Ishikawa (cell line): ENCODE results near the gene CPEB3.

Source experiments
- CEBPB ChIP-seq: IDR thresholded peaks from 2 replicates; pipeline ENCODE4 v1.6.1; 2012
- CREB1 ChIP-seq: IDR thresholded peaks from 2 replicates; pipeline ENCODE4 v1.6.1; 2012; ENCODE audit warnings: low read depth
- EGR1 ChIP-seq: IDR thresholded peaks from 2 replicates; pipeline ENCODE4 v1.6.1; 2012
- EP300 ChIP-seq: IDR thresholded peaks from 2 replicates; pipeline ENCODE4 v1.6.1; 2012; ENCODE audit warnings: borderline replicate concordance
- FOXM1 ChIP-seq: IDR thresholded peaks from 2 replicates; pipeline ENCODE4 v1.6.1; 2012; ENCODE audit warnings: low read depth, borderline replicate concordance
- NFIC ChIP-seq: IDR thresholded peaks from 2 replicates; pipeline ENCODE4 v1.6.1; 2012
- RAD21 ChIP-seq: IDR thresholded peaks from 2 replicates; pipeline ENCODE4 v1.6.1; 2012; ENCODE audit warnings: low read depth
- TAF1 ChIP-seq: IDR thresholded peaks from 2 replicates; pipeline ENCODE4 v1.6.1; 2012; ENCODE audit warnings: low read depth, mild to moderate bottlenecking
- TCF12 ChIP-seq: IDR thresholded peaks from 2 replicates; pipeline ENCODE4 v1.6.1; 2012; ENCODE audit warnings: low read depth
- TEAD4 ChIP-seq: IDR thresholded peaks from 2 replicates; pipeline ENCODE4 v1.6.1; 2012
- YY1 ChIP-seq: IDR thresholded peaks from 2 replicates; pipeline ENCODE4 v1.6.1; 2012; ENCODE audit warnings: low read depth
- ZBTB7A ChIP-seq: IDR thresholded peaks from 2 replicates; pipeline ENCODE4 v1.6.1; 2012; ENCODE audit warnings: low read depth
- TF ChIP-seq, protein P1 (sequence below): IDR thresholded peaks from 2 replicates; pipeline ENCODE4 v1.6.1; 2012
- TF ChIP-seq, protein P2 (sequence below): IDR thresholded peaks from 2 replicates; pipeline ENCODE4 v1.6.1; 2012; ENCODE audit warnings: low read depth, mild to moderate bottlenecking
- TF ChIP-seq, protein P3 (sequence below): IDR thresholded peaks from 2 replicates; pipeline ENCODE4 v1.6.1; 2012

CPEB3 gene

DNA sequence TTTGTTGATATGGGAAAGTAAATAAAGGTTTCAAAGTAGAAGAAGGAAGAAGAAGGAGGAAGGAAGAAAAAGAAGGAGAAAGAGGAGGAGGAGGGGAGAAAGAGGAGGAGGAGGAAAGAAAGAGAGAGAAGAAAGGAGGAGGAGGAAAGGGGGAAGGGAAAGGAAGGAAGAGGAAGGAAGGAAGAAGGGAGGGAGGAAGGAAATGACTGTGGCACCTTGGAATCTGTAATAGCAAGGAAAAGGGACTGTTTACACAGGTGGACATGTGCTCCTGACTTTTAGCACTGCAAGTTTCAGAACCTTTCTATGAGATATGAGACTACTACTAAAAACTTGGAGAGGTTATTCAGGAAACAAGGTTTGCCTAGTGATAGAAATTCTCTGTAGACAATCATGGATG, 214.2 kb downstream of the CPEB3 start:
- TF ChIP-seq TEAD4 (no peak), NFIC (no peak), CREB1 (no peak), EGR1 (no peak), TCF12 (no peak), CEBPB (no peak), FOXM1 (no peak), RAD21 (no peak), ZBTB7A (no peak), YY1 (no peak), TAF1 (no peak), EP300 (no peak)
- TF ChIP-seq, protein P1, sequence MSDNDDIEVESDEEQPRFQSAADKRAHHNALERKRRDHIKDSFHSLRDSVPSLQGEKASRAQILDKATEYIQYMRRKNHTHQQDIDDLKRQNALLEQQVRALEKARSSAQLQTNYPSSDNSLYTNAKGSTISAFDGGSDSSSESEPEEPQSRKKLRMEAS, result no peak
- TF ChIP-seq, protein P2, sequence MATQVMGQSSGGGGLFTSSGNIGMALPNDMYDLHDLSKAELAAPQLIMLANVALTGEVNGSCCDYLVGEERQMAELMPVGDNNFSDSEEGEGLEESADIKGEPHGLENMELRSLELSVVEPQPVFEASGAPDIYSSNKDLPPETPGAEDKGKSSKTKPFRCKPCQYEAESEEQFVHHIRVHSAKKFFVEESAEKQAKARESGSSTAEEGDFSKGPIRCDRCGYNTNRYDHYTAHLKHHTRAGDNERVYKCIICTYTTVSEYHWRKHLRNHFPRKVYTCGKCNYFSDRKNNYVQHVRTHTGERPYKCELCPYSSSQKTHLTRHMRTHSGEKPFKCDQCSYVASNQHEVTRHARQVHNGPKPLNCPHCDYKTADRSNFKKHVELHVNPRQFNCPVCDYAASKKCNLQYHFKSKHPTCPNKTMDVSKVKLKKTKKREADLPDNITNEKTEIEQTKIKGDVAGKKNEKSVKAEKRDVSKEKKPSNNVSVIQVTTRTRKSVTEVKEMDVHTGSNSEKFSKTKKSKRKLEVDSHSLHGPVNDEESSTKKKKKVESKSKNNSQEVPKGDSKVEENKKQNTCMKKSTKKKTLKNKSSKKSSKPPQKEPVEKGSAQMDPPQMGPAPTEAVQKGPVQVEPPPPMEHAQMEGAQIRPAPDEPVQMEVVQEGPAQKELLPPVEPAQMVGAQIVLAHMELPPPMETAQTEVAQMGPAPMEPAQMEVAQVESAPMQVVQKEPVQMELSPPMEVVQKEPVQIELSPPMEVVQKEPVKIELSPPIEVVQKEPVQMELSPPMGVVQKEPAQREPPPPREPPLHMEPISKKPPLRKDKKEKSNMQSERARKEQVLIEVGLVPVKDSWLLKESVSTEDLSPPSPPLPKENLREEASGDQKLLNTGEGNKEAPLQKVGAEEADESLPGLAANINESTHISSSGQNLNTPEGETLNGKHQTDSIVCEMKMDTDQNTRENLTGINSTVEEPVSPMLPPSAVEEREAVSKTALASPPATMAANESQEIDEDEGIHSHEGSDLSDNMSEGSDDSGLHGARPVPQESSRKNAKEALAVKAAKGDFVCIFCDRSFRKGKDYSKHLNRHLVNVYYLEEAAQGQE, result no peak
- TF ChIP-seq, protein P3, sequence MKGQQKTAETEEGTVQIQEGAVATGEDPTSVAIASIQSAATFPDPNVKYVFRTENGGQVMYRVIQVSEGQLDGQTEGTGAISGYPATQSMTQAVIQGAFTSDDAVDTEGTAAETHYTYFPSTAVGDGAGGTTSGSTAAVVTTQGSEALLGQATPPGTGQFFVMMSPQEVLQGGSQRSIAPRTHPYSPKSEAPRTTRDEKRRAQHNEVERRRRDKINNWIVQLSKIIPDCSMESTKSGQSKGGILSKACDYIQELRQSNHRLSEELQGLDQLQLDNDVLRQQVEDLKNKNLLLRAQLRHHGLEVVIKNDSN, result no peak

DNA sequence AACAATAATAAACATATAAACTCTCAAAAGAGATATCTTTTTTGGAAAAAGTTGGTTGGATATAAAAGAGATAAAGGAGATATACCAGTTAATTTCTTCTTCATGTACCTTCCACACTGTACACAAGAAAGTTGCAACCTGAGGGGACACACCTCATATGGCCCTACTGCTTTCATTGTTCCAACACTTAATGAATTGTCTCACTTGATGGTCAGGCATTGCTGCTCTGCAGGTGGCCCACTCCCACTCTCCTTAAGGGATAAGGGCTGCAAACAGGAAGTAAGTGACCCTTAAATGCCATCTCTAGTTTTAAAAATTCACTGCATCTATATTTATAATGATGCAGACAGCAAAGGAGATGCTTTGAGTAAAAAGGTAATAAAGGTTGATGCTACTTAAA, 215.0 kb downstream of the CPEB3 start:
- TF ChIP-seq RAD21, result no peak
- no peak for TF ChIP-seq YY1
- TF ChIP-seq EP300, result no peak
- TF ChIP-seq, protein P2, result no peak
- TF ChIP-seq CREB1, result no peak
- no peak for TF ChIP-seq FOXM1
- TF ChIP-seq TEAD4, result no peak

DNA sequence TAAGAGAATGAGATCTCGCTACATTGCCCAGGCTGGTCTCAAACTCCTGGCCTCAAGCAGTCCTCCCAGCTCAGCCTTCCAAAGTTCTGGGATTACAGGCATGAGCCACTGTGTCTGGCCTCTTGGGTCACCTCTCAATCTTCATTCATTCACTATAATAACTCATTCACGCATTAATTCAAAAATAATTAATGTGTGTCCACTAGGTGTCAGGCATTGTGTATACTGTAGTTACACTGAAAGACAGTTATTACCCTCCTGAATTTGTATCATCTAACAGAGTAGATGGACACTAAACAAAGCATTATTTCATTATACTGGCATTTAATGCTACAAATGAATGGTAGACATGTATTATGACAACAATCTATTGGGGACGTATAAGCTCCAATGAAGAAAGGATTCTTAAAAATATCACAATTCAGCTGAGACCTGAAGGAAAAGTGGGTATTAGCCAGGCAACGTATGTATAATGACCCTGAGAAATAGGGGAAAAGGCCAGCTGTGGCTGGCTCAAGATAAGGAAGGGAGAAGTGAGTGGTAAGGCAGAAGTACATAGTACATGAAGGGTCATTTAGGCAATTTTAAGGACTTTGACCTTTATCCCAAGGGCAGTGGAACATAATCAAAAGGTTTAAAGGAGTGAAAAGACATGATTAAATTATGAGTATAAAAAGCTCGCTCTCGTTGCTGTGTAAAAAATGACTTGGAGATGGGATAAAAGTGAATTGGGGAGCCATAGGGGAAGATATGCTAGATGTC, 216.6 kb downstream of the CPEB3 start:
- TF ChIP-seq TEAD4, result no peak
- no peak for TF ChIP-seq CREB1
- no peak for TF ChIP-seq ZBTB7A
- TF ChIP-seq, protein P1, result no peak
- TF ChIP-seq NFIC, result no peak
- no peak for TF ChIP-seq CEBPB
- TF ChIP-seq RAD21, result peak; percentile 63

DNA sequence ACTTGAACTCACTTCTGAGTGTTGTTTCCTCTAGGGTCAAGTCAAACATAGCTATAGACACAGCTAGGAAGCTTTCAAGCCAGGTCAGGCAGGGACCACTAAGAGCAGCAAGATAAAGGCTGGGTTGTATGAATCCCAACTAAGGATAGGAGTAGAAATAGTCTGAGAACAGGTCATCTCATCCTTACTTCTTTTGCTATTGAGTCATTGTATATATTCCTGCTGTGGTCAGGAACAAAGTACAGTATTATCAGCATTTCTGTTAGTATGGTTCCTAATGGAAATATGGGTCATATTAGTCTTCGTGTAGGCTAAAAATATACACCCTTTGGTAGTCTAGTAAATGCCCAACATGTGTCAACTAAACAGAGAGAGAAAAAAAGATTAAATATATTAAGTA, 222.0 kb downstream of the CPEB3 start:
- no peak for TF ChIP-seq CREB1
- TF ChIP-seq CEBPB, result no peak
- no peak for TF ChIP-seq EGR1
- no peak for TF ChIP-seq RAD21
- no peak for TF ChIP-seq TEAD4
- TF ChIP-seq, protein P2, result no peak
- TF ChIP-seq ZBTB7A, result no peak
- no peak for TF ChIP-seq NFIC

DNA sequence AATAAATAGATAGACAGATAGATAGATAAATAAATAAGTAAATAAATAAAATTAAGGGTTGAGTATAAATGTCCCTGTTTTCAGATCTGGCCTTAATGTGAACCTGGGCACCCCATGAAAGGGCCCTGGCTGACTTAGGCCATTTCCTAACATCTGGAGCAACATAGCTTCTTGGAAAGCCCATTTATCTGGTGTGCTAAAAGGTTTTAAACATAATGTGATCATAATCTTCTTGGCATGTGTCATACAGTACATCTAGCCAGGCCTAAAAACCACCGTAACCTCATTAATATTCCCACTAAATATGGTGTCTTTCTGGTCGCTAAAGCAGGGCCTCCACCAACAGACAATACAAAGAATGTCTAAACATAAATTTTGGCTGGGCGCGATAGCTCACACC, 224.5 kb downstream of the CPEB3 start:
- TF ChIP-seq EGR1 (no peak), TEAD4 (no peak), RAD21 (no peak), CEBPB (no peak), ZBTB7A (no peak), FOXM1 (no peak), CREB1 (no peak), EP300 (no peak), TAF1 (no peak), TCF12 (no peak), YY1 (no peak), NFIC (no peak)
- TF ChIP-seq, protein P2, result no peak
- TF ChIP-seq, protein P3, result no peak
- TF ChIP-seq, protein P1, result no peak
